Lower leg skin (tissue), 3 donors: ENCODE measurements around the gene MBOAT2.

Experiments
- POLR2A ChIP-seq, 2 donors: fragments of 450-650 bp; IDR thresholded peaks; one replicate each; pipeline ENCODE4 v1.6.1; 2016 to 2017; ENCODE audit warnings: antibody characterized with exemption in 2 of 2, mild to moderate bottlenecking in 1 of 2, moderate library complexity in 1 of 2
- TF ChIP-seq, protein P1 (sequence below), 3 donors: fragments of 450-650 bp; IDR thresholded peaks; one replicate each; pipeline ENCODE4 v1.5.1; 2016; ENCODE audit warnings: antibody characterized with exemption in 3 of 3, mild to moderate bottlenecking in 3 of 3, moderate library complexity in 2 of 3

DNA sequence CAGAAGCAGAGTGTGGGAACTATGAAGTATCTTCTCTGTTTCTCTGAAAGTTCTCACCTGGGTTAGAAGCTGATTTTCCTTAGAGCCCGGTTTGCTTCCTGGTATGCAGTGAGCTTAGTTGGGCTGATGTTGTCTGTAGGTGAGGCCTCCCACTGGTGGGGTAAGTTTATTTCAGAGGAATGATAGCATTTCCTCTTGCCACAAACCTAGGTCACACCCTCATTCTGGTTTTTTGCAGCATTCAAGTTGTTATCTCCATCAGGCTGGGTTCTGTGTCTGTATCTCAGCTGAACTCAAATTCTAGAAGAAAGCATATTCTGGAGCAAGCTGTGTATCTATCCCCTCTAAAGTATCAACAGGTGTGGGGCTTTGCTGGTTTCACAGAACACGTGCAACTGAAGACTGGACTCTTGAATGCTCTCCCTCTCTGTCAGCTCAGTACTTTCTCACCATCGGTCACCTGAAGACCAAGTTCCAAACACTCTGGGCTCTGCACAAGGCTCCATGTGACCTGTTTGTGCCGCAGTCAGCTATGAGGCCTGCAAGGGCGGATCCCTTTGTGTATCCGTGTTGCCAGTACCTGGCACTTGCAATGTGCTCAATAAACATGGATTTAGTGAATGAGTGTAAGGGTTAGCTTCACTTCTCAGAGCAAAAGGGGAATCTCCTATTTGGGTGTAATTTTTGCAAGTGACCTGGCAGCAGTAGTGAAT, 49.5 kb upstream of the MBOAT2 start:
- TF ChIP-seq, protein P1, sequence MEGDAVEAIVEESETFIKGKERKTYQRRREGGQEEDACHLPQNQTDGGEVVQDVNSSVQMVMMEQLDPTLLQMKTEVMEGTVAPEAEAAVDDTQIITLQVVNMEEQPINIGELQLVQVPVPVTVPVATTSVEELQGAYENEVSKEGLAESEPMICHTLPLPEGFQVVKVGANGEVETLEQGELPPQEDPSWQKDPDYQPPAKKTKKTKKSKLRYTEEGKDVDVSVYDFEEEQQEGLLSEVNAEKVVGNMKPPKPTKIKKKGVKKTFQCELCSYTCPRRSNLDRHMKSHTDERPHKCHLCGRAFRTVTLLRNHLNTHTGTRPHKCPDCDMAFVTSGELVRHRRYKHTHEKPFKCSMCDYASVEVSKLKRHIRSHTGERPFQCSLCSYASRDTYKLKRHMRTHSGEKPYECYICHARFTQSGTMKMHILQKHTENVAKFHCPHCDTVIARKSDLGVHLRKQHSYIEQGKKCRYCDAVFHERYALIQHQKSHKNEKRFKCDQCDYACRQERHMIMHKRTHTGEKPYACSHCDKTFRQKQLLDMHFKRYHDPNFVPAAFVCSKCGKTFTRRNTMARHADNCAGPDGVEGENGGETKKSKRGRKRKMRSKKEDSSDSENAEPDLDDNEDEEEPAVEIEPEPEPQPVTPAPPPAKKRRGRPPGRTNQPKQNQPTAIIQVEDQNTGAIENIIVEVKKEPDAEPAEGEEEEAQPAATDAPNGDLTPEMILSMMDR (IDR thresholded peaks at IDR 0.05), result no peak
- no peak for TF ChIP-seq POLR2A (IDR thresholded peaks at IDR 0.05)
